ENCODE results near the gene FOXD1.

DNA sequence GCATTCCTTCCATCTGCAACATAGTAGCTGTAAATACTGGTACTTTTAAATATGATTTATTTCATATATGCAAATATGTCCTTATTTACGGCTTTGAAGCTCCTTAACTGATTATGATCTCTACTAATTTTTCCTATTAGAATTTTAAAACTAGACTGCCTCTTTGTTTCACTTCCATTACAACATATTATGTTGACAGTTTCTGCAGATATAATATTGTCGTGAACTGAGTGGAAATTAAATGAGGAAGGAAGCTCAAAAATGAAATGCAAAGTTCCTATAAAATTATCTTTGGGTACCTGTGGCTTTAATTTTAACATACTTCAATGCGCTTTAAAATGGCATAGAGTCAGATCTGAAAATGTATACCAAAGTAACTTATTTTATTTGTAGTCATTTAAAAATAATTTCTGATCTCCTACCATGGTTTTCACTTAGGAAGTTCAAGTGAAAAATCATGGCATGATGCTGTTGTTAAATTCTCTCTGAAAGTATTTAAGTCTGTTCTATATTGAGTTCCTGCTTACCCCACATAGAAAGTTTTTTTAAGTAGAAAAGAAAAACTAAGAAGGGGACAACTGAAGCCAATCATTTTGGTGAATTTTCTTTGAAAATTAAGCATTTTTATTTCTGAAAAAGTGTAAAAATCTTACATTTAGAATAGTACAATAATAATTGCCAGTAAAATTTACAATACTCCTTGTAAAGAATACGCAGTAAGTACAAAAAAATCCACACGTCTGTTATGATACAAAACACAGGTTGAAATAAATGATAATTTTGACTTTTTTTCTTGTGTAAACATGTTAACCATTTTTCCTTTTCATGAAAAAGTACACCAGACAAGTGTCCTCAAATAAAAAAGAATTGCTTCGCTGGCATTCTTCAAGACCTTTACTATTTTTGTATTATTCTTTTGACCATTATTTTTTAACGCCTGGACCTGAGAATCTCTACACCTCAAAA lies 2.6 kb downstream of the FOXD1 start:
- TF ChIP-seq, protein P1, sequence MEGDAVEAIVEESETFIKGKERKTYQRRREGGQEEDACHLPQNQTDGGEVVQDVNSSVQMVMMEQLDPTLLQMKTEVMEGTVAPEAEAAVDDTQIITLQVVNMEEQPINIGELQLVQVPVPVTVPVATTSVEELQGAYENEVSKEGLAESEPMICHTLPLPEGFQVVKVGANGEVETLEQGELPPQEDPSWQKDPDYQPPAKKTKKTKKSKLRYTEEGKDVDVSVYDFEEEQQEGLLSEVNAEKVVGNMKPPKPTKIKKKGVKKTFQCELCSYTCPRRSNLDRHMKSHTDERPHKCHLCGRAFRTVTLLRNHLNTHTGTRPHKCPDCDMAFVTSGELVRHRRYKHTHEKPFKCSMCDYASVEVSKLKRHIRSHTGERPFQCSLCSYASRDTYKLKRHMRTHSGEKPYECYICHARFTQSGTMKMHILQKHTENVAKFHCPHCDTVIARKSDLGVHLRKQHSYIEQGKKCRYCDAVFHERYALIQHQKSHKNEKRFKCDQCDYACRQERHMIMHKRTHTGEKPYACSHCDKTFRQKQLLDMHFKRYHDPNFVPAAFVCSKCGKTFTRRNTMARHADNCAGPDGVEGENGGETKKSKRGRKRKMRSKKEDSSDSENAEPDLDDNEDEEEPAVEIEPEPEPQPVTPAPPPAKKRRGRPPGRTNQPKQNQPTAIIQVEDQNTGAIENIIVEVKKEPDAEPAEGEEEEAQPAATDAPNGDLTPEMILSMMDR (IDR thresholded peaks at IDR 0.05), result no peak
- no peak for TF ChIP-seq POLR2AphosphoS5 (IDR thresholded peaks at IDR 0.05)
- TF ChIP-seq POLR2A (IDR thresholded peaks at IDR 0.05), result no peak
